Left kidney (tissue), 2 donors: ENCODE measurements around the gene PARD3. TPM values are rescaled to one million over a fixed set of nuclear protein-coding genes. Genes with fewer than 3 reads are reported as not detected.
A peak's percentile ranks its signal among the peaks of the same experiment; 100 is the strongest.

Source experiments
- DNase-seq: peaks from one replicate; pipeline ENCODE4 v3.0.0-alpha.2; 2013
- polyA plus RNA-seq: library from polyadenylated mRNA; unstranded; fragments of 120-200 nt; gene quantifications from one replicate; pipeline ENCODE4 v1.2.1, GENCODE V29; 2013; ENCODE audit not compliant: insufficient read length

The PARD3 gene
- polyA plus RNA-seq, 1 donor: 81.9 TPM

DNA sequence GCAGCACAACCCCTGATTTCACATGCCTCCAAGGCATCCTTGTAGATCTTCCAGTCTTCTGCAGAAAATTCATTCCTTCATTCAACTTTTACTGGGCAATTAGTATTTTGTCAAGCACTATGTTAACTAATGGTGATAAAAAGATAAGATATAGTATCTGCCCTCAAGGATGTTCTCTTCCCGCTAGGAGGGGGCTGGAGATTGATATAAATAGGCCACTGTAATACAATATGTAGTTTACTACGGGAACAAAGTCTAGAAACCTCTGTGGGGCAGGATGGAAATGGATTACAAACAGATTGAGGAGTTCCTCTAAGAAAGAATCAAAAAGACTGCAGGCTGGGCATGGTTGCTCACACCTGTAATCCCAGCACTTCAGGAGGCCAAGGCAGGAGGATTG is 10.3 kb upstream of the PARD3 start:
- no peak for DNase-seq

DNA sequence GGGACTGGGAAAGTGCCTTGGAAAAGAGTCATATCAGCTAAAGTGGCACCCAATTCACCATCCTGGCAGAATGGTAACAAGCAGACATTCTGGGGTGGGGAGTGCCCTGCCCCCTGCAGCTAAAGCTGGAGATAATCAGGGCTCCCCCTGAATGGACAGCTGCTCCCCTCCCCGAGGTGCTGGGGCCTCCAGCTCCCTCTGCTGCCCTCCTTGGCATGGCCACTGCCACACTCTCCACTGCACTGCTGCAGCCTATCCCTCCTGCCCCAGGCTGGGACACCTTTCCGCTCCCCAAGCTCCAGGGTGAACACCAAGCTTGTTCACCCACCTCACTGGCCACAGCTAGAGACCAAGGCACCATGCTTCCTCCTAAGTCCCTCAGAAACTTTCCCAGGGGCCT is 9.8 kb upstream of the PARD3 start:
- no peak for DNase-seq

DNA sequence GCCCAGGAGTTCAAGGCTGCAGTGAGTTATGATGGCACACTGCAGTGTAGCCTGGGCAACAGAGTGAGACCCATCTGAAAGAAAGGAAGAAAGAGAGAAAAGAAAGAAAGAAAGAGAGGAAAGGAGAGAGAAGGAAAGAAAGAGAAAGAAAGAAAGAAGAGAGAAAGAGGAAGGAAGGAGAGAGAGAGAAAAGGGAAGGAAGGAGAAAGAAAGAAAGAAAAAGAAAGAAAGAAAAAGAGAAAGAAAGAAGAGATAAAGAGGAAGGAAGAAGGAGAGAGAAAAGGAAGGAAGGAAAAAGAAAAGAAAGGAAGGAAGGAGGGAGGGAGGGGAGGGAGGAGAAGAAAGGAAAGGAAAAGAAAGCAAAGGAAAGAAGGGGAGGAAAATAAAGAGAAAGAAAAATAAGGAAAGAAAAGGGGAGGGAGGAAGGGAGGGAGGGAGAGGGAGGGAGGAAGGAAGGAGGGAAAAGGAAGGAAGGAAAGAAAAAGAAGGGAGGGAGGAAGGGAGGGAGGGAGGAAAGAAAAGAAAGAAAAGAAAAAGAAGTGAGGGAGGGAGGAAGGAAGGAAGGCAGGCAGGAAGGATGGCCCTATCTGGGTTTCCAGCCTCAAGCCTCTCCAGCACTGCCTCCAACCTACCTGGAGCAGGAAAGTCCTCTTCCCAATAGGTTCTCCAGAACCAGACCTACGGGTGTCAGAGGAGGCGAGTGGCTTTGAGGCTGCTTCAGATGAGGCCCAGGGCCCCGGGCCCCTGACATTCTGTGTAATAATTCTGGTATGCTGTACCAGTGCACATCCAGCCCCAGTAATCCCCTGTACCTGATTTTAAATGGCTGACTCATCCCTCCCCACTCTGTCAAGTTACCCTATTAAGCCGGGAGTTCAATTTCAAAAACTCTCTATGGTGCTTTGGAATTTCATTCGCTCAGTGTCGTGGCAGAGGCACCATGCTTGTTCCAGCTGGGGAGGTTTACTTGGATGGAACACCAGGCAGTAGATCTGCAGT is 6.8 kb upstream of the PARD3 start:
- no peak for DNase-seq

DNA sequence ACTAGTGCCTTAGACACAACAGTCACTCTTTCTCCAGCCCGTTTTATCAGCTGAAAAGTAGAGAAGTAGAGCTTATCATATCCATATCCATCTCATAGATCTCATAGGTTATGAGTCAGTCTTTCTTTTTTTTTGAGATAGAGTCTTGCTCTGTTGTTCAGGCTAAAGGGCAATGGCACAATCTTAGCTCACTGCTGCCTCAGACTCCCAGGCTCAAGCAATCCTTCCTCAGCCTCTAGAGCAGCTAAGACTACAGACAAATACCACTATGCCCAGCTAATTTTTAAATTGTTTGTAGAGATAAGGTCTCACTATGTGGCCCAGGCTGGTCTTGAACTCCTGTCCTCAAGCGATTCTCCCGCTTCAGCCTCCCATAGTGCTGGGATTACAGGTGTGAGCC is 2.5 kb upstream of the PARD3 start:
- no peak for DNase-seq

DNA sequence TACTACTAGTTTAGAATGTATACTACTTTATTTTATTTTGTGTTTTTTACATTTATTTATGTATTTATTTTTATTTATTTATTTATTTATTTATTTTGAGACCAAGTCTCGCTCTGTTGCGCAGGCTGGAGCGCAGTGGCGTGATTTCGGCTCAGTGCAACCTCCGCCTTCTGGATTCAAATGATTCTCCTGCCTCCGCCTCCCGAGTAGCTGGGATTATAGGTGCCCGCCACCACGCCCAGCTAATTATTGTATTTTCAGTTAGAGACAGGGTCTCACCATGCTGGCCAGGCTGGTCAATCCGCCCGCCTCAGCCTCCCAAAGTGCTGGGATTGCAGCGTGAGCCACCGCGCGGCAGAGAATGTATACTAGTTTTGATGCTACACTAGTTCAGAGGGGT is 2.0 kb upstream of the PARD3 start:
- no peak for DNase-seq

DNA sequence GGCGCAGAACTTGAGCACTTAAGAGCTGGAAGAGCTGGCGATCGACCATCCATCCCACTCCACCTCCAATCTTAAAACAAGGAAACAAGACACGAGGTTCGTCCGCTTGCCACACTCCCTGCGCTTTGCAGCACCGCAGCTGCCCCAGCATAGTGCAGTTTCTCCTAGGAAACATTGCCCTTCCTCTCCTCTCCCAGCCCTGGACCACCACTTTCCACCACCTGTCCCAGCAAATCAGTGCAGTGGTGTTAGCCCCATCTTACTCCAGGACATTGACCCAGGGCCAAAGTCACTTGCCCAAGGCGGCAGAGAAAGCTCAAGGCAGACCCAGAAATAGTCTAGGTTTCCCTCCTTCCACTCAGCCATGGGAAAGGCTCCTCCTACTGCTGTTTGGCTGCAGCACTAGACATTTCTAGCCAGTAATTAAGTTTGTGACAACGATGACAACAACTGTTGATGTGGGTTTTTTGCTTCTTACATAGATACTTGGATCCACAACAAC is 1.5 kb upstream of the PARD3 start:
- DNase-seq: no peak

DNA sequence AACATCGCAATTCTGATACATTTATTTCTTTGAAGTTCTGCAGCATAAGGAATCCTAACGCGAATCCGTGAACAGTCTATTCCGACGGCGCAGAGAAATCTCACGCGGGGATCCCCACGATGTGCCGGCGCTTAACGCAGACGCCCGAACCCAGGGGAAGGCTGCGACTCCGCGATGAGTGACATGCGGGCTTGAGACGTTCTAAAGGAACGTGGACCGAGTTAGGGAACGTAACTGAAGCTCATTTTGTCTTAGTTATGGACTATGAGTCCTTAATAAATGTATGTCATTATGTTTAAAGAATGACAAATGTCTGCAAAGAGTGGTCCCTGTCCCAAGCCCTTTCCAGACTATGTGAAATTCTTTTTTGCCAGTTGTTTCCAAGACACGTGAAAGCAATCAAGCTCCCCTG is 995 bp upstream of the PARD3 start:
- no peak for DNase-seq

DNA sequence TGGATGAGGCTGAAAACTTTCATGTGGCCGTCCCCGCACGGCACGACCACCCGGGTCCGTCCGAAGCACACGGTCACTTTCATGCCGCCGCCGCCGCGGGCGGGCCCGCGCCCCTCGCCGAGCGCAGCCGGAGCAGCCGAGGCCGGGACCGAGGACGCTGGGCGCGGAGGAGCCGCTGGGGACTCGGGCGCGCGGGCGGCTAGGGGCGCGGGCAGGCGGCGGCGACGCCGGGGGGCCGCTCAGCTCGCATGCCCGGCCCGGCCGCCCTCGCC is 247 bp downstream of the PARD3 start:
- DNase-seq: no peak

DNA sequence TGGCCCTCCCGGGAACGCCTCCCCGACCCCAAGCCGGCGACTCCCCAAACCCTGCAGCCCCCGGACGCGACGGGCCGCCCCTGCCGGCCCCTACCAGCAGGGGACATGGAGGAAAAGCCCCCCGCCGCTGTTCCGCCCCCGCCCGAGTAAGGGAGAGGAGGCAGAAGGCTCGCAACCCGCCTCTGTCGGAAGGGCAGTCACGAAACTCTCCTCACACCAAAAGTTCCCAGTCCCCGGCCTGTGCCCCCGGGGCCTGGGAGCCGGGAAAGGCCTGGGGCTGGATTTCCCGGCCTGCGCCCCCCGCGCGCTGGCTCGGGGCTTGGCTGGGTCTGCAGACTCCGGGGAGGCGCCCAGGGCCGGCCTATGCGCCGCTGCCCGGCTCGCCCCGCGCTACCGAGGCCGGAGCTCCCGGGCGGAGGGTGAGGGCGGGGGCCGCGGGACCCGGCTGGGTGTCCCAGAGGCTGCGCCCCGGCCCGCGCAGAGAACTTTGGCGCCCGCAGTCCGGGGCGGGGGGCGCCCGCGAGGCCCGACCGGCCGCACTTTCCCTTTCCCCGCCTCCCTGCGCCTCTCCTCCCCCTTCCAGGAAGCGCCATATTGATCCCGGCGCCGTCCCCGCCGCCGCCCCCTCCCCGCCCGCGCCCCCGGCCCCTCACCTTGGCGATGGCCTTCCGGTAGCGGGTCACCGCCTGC is 728 bp downstream of the PARD3 start:
- DNase-seq: peak; percentile 57

DNA sequence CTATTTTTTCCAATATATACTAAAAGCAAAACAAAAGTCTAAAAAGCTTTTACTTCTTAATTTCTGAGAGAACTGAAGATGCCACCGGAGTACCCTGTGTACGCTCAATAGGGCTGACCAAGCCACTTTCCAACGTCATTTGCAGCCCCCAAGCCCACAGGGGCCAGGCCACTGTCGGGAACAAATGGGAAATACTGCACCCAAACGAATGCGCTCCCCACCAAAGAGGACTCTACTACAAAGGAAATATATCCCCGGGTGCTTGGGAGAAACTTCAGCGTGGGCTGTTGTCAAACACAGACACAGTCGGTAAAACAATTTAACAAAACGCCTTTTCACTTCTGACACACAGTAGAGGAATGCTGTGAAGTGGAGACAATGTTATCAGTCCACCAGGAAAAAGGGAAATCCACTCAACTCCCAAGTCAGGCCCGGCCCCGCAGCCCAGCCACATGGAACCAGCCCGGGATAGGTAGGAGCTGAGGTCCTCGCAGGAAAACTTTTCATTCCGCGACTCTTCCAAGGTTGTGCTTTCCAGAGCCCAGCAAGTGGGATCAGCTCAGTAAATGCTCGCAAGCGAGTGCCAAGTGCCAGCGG is 1.4 kb downstream of the PARD3 start:
- DNase-seq: no peak

DNA sequence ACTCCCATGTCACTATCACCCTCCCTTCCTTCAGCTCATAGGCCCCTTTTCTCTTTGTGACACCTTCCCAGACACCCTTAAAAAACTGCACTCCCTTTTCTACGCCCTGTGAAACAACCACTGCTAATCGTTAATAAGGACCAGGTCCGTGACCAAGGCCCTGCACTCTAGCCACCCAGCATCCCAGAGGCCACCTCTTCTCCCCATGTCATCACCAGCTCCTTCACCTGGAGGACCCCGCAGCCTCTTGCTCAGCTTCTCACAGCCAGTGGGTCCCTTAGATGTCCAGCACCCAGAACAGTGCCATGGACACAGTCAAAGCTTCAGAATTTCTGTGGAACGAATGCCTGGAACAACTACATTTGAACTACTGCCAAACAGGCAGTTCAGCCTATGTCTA is 2.3 kb downstream of the PARD3 start:
- no peak for DNase-seq

DNA sequence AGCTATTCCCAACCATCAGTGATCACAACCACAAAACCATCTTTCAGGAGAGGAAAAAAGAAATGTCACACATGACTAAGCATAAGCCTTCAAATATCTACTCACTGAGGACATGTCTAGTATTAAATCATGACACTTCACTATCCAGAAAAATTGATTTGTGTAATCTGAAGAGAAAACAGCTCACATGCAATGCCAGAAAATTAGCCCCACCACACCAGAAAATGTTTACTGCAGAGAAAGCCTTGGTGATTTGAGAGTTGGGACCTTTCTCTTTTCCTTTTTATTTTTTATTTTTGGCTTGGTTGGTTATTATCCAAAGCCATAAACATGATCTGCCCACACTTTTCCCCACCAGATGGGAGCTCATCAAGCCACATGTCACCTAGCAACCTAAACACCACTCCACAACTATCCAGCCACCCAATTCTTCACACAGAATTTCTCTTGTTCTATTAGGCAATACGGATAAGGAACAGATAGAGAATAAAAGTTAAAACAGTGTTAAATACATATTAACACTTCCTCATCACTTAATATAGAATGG is 3.1 kb downstream of the PARD3 start:
- no peak for DNase-seq

DNA sequence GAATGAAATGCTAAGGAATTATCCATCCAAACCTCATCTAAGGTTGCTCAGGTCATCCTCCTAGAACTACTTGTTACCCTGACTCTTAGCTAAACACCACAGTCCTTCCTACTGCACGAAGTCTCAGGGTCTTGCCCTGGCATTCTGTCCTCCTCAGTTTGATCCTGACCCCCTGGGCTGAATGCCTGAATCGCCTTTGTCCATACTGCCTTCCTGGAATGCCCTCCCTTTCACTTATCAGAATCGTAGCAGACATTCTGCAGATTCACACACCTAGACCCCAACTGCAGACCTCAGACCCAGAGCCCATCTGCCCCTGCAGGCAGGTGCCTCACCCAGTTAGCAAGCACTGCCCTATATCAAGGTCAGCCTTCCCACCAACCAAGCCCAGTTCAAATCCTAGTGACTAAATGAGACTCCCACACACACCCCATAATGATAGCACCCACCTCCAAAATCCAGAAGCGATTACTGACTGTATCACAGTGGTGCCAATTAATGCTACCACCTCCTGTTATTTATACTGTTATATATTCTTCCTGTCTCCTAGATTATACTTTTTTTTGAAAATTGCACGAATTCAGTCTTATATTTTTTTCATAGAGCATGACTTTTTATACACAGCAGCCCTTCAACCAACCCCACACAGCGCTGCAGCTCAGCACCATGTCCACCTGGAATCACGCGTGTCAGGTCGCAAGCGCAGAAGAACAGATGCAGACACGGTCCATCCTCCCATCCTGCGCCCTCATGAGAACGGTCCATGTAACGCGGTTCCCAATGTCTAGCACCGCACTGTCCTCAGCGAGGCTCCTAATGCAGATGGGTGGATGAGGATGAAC is 3.7 kb downstream of the PARD3 start:
- DNase-seq: no peak

DNA sequence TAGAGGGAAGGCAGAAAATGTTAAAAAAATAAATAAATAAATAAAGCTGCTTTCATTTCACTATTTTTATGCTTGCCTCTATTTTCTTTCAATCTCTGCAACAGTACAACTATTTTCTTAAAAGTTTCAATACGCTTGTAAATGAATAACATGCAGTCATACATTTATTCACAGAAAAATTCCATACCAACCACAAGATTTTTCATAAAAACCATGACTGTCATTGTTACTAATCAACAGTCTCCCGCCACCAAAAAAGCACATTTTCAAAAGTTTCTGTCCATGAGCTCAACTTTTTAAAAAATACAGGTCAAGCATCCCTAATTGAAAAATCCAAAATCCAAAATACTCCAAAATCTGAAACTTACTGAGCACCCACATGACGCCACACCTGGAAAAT is 5.3 kb downstream of the PARD3 start:
- DNase-seq: no peak

DNA sequence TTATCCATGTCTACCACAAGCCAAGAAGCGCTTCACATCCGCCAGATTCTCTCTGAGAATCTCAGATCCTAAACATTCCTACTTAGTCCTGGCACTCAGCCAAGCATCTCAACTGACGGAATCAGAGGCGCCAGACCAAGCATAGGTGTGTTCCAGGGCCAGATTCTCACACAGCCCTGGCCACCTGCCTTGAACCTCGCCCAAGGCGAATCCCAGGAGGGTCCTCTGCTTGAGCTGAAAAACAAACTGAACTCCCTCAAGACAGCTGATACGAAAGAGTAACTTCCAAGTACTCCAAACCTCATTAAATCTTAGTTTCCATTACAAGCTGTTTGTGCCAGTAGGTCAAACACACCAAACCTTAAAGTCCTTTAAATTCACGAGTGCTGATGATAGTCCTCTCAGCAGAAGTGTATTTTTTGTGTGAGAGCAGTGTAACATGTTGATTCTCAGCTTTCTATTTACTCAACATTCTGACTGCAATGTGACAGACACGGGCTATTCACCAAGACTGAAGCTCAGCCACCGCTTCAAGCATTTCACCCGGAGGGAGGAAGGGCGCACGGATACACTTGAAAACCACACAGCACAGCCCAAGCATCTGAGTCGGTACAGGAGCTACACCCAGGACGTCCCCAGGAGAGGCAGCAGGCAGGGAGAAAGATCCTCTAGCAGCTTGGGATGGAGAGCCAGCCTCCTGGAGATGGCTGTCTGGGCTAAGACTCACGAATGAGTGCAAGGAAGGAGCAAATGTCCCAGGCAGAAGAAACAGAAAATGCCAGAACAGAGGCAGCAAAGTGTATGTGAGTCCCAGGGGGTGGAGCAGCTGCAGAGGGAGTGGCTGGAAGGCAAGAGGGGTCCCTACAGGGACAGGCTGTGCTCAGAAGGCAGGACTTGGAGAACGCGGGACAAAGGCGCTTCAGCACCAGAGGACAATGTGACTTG is 6.0 kb downstream of the PARD3 start:
- peak; percentile 59 for DNase-seq

DNA sequence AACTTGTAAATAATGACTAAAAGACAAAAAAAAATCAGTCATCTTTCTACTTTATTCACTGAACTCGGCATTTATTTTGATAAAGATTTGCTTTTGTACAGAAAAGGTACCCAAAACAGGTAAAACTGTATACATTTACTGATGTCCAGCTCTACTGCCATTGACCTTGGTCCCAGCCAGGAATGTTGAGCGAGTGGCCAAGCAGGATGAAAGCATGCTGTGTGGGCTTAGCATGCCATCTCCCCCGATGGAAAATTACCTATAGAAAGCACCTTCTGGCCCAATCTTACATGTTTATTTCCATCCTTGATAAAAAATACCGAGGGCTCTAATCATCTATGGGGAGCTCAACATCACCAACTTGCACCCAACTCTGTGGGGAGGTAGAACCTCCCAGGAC is 6.8 kb downstream of the PARD3 start:
- no peak for DNase-seq

DNA sequence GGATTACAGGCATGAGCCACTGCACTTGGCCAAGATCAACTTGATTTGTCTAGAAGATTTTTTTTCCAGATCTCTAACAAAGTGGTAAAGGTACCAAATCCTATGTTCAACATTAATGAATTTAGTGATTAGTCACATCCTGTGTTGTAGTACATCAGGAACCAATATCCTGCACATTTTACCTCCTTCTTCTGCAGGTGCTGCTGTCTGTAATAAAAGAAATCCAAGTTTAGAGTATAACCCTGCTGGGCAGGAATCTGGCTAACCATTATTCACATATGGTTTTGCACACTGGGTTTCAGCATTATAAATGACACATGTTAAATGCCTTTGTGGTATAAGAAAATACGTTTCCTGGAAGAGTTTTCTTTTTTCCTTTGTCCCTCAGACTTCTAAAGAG is 10.8 kb downstream of the PARD3 start:
- DNase-seq: no peak

DNA sequence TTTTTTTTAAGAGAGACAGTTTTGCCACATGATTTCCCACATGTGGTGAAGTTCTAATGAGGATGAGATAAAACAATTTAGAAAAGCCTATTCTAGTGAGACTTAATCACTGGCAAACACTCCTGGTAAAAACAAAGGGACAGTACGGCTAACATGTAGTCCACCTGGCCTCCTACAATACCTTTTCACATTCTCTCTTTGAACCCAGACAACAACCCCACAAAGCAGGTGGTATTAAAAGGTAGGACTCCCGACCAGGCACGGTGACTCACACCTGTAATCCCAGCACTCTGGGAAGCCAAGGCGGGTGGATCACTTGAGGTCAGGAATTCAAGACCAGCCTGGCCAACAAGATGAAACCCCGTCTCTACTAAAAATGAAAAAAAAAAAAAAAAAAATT is 12.4 kb downstream of the PARD3 start:
- no peak for DNase-seq

DNA sequence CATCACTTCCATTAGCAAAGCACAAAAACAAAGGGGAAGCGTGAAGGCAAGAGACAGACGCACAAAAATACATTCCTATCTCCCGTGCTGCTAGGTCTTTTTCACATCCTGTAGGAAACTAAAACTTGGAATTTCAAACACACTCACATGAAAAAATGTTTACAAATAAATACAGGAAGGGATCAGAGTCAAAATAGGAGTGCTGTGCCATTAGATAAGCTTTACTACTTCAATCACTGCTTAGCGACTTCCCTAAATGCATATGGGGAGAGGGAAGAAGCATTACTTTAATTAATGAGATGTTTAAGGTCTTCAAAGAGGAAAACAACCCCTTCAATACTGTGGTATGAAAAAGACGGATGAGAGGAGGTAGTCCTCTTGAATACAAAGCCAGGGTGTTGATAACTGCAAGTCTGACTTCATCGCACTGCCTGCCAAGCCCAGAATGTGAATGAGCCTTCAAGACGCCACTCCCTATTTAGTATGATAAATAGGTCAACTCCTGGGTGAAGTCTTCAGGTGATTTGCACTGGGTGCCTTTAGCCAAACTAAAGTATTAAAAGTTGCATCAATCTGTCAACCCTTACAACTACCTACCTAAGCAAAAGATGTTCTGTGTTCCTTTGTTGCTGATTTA is 13.9 kb downstream of the PARD3 start:
- DNase-seq: no peak

DNA sequence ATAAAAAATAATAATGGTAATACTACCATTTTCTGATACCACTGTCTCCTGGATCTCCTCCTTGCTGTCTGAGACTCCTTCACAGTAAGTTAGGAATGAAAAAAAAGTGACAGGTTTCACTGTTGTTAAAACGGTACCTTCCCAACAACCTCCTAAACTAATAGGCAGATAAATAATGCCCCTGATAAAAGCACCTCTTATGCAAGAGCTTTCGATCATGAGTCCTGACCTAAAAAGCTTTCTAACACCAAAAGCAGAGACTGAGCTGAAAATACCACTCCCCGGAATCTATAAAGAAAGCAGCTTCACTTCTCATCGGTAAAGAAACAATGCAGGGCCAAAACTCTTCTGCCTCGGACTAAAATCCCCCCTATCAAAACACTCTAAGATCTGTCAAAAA is 14.5 kb downstream of the PARD3 start:
- DNase-seq: no peak
